Measurements from ENCODE around the gene AZIN2. TPM values are rescaled to one million over a fixed set of nuclear protein-coding genes. Genes with fewer than 3 reads are reported as not detected.

Gene AZIN2
- total and polyA plus RNA-seq, 9 of the 15 experiments (the other 6 are each of a cell fraction or from before 2014, with no cell fraction given): 0.06 to 0.91 (median 0.42) TPM; not detected in 2

- TF ChIP-seq, protein P1, sequence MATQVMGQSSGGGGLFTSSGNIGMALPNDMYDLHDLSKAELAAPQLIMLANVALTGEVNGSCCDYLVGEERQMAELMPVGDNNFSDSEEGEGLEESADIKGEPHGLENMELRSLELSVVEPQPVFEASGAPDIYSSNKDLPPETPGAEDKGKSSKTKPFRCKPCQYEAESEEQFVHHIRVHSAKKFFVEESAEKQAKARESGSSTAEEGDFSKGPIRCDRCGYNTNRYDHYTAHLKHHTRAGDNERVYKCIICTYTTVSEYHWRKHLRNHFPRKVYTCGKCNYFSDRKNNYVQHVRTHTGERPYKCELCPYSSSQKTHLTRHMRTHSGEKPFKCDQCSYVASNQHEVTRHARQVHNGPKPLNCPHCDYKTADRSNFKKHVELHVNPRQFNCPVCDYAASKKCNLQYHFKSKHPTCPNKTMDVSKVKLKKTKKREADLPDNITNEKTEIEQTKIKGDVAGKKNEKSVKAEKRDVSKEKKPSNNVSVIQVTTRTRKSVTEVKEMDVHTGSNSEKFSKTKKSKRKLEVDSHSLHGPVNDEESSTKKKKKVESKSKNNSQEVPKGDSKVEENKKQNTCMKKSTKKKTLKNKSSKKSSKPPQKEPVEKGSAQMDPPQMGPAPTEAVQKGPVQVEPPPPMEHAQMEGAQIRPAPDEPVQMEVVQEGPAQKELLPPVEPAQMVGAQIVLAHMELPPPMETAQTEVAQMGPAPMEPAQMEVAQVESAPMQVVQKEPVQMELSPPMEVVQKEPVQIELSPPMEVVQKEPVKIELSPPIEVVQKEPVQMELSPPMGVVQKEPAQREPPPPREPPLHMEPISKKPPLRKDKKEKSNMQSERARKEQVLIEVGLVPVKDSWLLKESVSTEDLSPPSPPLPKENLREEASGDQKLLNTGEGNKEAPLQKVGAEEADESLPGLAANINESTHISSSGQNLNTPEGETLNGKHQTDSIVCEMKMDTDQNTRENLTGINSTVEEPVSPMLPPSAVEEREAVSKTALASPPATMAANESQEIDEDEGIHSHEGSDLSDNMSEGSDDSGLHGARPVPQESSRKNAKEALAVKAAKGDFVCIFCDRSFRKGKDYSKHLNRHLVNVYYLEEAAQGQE (IDR thresholded peaks at IDR 0.05; ENCODE audit: borderline replicate concordance): no peak
- TF ChIP-seq, protein P1 (CRISPR knock-in tag; IDR thresholded peaks at IDR 0.05; ENCODE audit: low read depth): peak; percentile 61; the same call in 1 of the 2 replicates
- TF ChIP-seq SAFB2 (IDR thresholded peaks at IDR 0.05; ENCODE audit: borderline replicate concordance, low read depth, low read length, severe bottlenecking) (no peak), FOXA1 (IDR thresholded peaks at IDR 0.05; ENCODE audit: borderline replicate concordance) (no peak), USF1 (CRISPR knock-in tag; IDR thresholded peaks at IDR 0.05) (peak; percentile 60), BACH1 (tag; IDR thresholded peaks at IDR 0.05) (no peak), ZNF699 (CRISPR knock-in tag; IDR thresholded peaks at IDR 0.05; ENCODE audit: insufficient replicate concordance) (no peak), ATF1 (CRISPR knock-in tag; IDR thresholded peaks at IDR 0.05) (peak; percentile 67; the same call in 1 of the 2 replicates), ATF1 (tag; IDR thresholded peaks at IDR 0.05) (peak; percentile 98), GTF2A2 (tag; IDR thresholded peaks at IDR 0.05) (no peak; the same call in 1 of the 2 replicates), KLF6 (CRISPR knock-in tag; IDR thresholded peaks at IDR 0.05; ENCODE audit: borderline replicate concordance) (peak; percentile 40; the same call in 1 of the 2 replicates)
- TF ChIP-seq, protein P2, sequence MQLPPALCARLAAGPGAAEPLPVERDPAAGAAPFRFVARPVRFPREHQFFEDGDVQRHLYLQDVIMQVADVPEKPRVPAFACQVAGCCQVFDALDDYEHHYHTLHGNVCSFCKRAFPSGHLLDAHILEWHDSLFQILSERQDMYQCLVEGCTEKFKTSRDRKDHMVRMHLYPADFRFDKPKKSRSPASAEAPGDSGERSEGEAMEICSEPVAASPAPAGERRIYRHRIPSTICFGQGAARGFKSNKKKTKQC (CRISPR knock-in tag; IDR thresholded peaks at IDR 0.05): peak; percentile 97
- TF ChIP-seq, protein P3, sequence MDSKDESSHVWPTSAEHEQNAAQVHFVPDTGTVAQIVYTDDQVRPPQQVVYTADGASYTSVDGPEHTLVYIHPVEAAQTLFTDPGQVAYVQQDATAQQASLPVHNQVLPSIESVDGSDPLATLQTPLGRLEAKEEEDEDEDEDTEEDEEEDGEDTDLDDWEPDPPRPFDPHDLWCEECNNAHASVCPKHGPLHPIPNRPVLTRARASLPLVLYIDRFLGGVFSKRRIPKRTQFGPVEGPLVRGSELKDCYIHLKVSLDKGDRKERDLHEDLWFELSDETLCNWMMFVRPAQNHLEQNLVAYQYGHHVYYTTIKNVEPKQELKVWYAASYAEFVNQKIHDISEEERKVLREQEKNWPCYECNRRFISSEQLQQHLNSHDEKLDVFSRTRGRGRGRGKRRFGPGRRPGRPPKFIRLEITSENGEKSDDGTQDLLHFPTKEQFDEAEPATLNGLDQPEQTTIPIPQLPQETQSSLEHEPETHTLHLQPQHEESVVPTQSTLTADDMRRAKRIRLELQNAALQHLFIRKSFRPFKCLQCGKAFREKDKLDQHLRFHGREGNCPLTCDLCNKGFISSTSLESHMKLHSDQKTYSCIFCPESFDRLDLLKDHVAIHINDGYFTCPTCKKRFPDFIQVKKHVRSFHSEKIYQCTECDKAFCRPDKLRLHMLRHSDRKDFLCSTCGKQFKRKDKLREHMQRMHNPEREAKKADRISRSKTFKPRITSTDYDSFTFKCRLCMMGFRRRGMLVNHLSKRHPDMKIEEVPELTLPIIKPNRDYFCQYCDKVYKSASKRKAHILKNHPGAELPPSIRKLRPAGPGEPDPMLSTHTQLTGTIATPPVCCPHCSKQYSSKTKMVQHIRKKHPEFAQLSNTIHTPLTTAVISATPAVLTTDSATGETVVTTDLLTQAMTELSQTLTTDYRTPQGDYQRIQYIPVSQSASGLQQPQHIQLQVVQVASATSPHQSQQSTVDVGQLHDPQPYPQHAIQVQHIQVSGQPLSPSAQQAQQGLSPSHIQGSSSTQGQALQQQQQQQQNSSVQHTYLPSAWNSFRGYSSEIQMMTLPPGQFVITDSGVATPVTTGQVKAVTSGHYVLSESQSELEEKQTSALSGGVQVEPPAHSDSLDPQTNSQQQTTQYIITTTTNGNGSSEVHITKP (IDR thresholded peaks at IDR 0.05; ENCODE audit: partially characterized antibody): peak; percentile 91
These were observed 44.1 kb upstream of the AZIN2 start, which contains the start of gene AK2 (continued) for GRCh38 chr1:33036526-33037503.

Data from K562 (cell line).